HG03565 (cell line): Measurements from ENCODE around the gene KRTAP12-1.
"Not testable (repeated sequence)": the region's sequence is repeated elsewhere in the genome, so short reads cannot be mapped to it uniquely, and the experiment has no call there.

Source experiments
- ATAC-seq: cut with Tn5 transposase; IDR thresholded peaks from one replicate; pipeline ENCODE4 v1.9.1; 2021; ENCODE audit warnings: mild to moderate bottlenecking, moderate library complexity; ENCODE audit not compliant: unreplicated experiment

The KRTAP12-1 gene

DNA sequence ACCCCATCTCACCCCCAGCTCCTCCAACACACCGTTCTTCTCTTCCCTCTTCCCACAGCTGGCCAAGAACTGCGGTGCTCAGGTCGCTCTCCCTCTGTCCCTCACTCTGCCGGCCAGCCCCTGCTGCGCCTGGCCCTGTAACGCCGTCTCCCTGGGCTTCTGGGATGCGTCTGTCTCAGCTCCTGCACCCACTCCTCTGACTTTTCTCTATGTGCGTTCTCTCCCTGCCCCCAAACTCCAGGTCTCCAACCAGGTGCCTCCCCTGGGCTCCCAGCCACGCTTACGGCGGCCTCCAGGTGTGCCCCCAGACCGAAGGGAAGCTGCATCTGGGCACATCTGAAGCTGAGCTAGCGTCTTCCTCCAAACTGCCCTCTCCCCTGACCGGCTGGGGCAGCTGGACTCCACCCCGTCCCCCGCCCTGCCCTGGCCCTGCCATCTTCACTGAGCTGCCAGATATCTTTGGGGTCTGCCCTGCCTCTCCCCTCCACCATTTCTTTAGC is 17.6 kb upstream of the KRTAP12-1 start:
- ATAC-seq = no peak

GRCh38 chr21:44697811-44698734 is 16.1 kb upstream of the KRTAP12-1 start:
- ATAC-seq = no peak

GRCh38 chr21:44697172-44697810 is 15.3 kb upstream of the KRTAP12-1 start, which contains the start of gene KRTAP10-12:
Gene KRTAP10-12 (plus strand): TSS chr21:44697172. CDS start chr21:44697202, 30 bp downstream.
- not testable (repeated sequence) for ATAC-seq

DNA sequence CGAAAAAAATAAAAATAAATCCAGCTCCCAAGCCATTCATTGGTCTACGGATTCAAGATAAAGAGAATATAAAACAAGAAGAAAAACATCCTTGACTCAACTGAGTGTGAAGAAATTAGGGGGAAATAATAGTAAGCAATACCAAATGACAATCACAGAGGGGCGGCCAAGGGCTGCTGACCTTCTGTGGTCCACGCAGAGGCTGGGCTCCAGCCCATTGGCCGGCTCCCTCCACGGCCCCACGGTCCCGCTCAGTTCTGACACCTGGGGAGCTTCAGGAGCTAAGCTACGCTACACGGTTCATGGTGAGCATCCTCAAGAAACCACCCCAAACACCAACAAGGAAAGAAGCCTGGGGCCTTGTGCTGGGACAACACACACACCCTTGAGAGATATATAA is 14.6 kb upstream of the KRTAP12-1 start:
- ATAC-seq = no peak

DNA sequence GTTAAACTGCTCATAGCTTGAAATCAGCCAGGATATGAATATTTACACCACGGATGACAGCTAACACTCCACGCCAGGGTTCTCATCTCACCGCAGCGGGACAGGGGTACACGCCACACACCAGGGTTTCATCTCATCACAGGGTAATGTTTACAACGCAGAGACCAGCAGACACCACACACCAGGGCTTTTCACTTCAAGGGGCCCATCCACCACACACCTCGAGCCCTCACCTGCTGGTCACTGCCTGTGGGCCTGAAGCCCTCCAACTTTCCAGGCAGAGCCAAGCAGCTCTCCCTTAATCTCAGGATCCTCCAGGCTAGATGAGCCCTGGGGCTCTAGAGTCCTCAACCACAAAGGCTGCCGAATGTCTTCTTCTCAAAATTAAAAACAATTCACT is 13.7 kb upstream of the KRTAP12-1 start:
- no peak for ATAC-seq

- no peak for ATAC-seq
Measured at GRCh38 chr21:44695184-44695583, 13.2 kb upstream of the KRTAP12-1 start.

GRCh38 chr21:44694776-44695175 is 12.8 kb upstream of the KRTAP12-1 start:
- ATAC-seq = no peak

DNA sequence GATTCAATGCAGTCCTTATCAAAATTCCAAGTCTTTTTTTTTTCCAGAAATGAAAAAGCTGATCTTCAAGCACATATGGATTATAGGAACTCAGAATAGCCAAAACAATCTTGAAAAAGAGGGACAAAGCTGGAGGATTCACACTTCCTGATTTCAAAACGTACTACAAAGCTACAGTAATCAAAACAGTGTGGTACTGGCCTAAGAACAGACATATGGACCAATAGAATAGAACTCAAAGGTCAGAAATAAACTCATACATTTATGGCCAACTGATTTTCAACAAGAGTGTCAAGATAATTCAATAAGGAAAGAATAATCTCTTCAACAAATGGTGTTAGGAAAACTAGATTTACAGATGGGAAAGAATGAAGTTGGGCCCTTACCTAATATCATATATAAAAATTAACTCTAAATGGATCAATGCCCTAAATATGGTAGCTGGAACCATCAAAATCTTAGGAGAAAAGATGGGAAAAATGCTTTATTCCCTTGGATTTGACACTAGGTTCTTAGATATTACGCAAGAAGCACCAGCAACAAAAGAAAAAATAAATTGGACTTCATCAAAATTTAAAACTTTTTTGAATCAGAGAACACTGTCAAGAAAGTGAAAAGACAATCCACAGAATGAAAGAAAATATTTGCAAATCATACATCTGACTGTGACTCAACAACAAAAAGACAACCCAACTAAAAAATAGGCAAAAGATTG is 11.0 kb upstream of the KRTAP12-1 start:
- ATAC-seq = no peak

- no peak for ATAC-seq
Measured at GRCh38 chr21:44691686-44692085, 9.7 kb upstream of the KRTAP12-1 start.

DNA sequence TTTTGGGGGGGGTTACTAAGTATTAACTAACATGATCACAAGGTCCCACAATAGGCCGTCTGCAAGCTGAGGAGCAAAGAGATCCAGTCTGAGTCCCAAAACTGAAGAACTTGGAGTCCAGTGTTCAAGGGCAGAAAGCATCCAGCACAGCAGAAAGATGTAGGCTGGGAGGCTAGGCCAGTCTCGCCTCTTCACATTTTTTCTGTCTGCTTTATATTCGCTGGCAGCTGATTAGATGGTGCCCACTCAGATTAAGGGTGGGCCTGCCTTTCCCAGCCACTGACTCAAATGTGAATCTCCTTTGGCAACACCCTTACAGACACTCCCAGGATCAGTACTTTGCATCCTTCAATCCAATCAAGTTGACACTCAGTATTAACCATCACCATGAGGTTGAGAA is 7.8 kb upstream of the KRTAP12-1 start:
- ATAC-seq = not testable (repeated sequence)

DNA sequence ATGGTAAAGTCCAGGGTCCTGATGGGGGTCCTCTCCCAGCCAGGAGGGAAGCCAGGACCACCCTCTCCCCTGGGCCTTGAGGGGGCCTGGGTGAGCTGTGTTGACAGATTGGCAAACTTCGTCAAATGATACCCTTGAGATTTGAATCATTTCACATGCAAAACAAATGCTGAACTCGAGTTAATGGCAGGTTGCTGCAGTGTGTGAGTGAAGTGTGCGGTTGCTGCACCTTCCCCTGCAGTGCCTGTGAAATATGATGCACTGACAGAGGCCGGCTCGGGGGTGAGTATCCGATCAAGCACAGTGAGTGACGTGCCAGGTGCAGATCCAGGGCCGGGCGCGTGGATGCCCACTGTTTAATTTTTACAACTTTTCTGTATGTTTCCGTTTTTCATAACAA is 5.7 kb upstream of the KRTAP12-1 start:
- ATAC-seq = no peak

DNA sequence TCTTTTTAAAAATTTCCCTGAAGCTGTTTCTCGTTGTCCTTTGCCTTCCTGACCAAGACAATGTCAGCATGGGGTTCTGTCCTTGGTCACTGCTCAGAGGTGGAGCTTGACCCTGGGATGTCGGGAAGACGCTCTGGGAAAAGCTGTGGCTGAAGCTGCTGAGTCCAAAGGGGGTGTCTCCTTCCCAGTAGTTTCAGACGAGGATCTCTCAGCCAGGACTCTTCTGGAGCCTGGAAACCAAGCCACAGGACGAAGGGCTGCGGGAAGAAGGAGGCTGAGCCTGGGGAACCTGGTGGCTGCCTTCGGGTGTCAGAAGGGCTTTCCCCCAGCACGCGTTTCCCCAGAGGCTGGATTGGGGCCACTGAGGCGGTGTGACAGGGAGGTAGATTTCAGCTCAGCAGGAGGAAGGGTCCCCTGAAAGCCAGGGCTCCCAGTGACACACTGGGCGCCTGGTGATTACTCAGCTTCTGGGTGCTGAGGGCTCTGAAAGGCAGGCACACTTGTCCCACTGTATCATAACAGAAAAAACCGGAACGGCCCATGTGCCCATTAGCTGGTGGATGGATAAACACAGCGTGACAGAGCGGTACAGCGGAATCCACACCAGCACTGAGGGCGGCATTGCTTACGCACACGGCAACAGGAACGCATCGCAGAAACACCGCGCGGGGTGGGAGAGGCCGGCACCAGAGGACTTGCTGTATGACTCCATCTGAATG is 5.0 kb upstream of the KRTAP12-1 start:
- no peak for ATAC-seq

- no peak for ATAC-seq
Measured at GRCh38 chr21:44686000-44686781, 4.2 kb upstream of the KRTAP12-1 start.

DNA sequence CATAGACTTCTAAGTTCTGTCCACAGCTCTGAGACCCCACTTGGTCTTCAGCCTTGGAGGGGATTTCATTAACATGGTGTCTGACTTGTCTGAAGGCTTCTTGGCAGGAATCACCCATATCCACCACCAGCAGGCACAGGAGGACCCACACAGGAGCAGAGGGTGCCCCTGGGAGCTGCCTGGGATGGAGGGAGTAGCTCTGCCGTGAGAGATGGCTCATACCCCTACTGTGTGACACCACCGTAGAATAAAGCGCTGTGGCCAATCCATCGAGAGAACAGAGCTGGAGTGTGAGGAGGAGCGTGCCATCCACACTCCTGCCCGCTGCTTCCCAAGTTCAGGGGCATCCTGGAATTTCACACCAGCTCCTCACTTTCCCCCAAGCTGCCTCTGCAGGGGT is 3.1 kb upstream of the KRTAP12-1 start:
- not testable (repeated sequence) for ATAC-seq

GRCh38 chr21:44684483-44684882 is 2.5 kb upstream of the KRTAP12-1 start:
- no peak for ATAC-seq

DNA sequence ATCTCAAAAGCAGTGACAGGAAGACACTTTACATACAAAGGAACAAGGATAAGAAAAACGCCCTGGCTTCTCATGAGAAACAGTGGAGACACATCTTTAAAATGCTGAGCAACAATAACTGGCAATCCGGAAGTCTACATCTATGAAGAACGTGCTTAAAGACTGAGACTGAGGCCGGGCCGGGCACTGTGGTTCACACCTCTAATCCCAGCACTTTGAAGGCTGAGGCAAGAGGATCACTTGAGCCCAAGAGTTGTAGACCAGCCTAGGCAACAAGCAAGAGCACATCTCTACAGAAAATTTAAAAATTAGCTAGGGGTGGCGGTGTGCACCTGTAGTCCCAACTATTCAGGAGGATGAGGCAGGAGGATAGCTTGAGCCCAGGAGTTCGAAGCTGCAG is 2.1 kb upstream of the KRTAP12-1 start:
- no peak for ATAC-seq

- ATAC-seq = no peak
Measured at GRCh38 chr21:44682580-44683151, 703 bp upstream of the KRTAP12-1 start.

- ATAC-seq = no peak
Measured at GRCh38 chr21:44681152-44681551, 811 bp downstream of the KRTAP12-1 start.

GRCh38 chr21:44677881-44678280 is 4.1 kb downstream of the KRTAP12-1 start:
- ATAC-seq = no peak

GRCh38 chr21:44671911-44672310 is 10.1 kb downstream of the KRTAP12-1 start:
- no peak for ATAC-seq
